HCT116 (cell line): ENCODE measurements around the gene PCDH1. TPM values are rescaled to one million over a fixed set of nuclear protein-coding genes. Genes with fewer than 3 reads are reported as not detected.
"Not testable (repeated sequence)": the region's sequence is repeated elsewhere in the genome, so short reads cannot be mapped to it uniquely, and the experiment has no call there.

ENCODE experiments used
- ATAC-seq: fragments of 200-7000 bp; cut with Tn5 transposase; 2 replicates; pipeline ENCODE4 v1.9.1; 2020; ENCODE audit warnings: mild to moderate bottlenecking, moderate library complexity
- BruUV-seq: library from RNA; stranded (reverse); fragments of 400-500 nt; replicated peaks from 2 replicates; lab custom pipeline; 2021; lab: Mats Ljungman, UMichigan
- CTCF ChIA-PET: fragments of 300-600 bp; sonication (Branson Sonifier 250); formaldehyde crosslinking; loops from one replicate; lab custom pipeline; 2021; ENCODE audit warnings: antibody characterized with exemption; lab: Charles Lee
- POLR2A ChIA-PET: fragments of 300-600, 350-600 bp; sonication (Branson Sonifier 250); formaldehyde crosslinking; loops from one replicate; lab custom pipeline; 2021; ENCODE audit warnings: antibody characterized with exemption; lab: Charles Lee
- RAD21 ChIA-PET, 2 experiments: fragments of 300-600 bp; sonication (Branson Sonifier 250); formaldehyde crosslinking; loops; one replicate each; lab custom pipeline; 2023; ENCODE audit warnings: low total read pairs in 2 of 2; ENCODE audit not compliant: uncharacterized antibody in 2 of 2, unreplicated experiment in 2 of 2, low non-redundant PET in 1 of 2; lab: Charles Lee
- DNase-seq: peaks from one replicate; pipeline ENCODE4 v3.0.0-alpha.2; 2010; ENCODE audit warnings: low read depth, low spot score
- H2AFZ ChIP-seq: fragments of 200-600 bp; shearing (Covaris generic), sonication (generic); 2 replicates; pipeline ENCODE4 v1.6.1; 2017; ENCODE audit warnings: low read depth, mixed run types, mixed read lengths, antibody characterized with exemption, low read length; ENCODE audit not compliant: poor library complexity, severe bottlenecking
- H3K27ac ChIP-seq: 2 replicates; pipeline ENCODE4 v1.5.1; 2012; ENCODE audit warnings: low read depth, low read length
- H3K27me3 ChIP-seq: fragments of 200-600 bp; sonication (generic); 2 replicates; pipeline ENCODE4 v1.6.1; 2016; ENCODE audit warnings: mixed run types, low read length, mixed read lengths; ENCODE audit not compliant: insufficient read depth
- H3K36me3 ChIP-seq, 2 experiments: fragments of 200-500 bp in 1 of 2; fragments of 200-600 bp in 1 of 2; sonication (Bioruptor generic) in 1 of 2; sonication (generic) in 1 of 2; 2 replicates each; pipeline versions ENCODE4 v1.5.1 to v1.6.1; 2014 to 2016; ENCODE audit warnings: low read length in 2 of 2, inconsistent platforms in 1 of 2, mixed read lengths in 1 of 2, mixed run types in 1 of 2; ENCODE audit not compliant: insufficient read depth in 2 of 2, control insufficient read depth in 1 of 2
- H3K4me1 ChIP-seq, 2 experiments: fragments of 200-600 bp in 1 of 2; sonication (generic) in 1 of 2; 2 replicates each; pipeline versions ENCODE4 v1.5.1 to v1.6.1; 2012 to 2017; ENCODE audit warnings: low read length in 2 of 2, inconsistent platforms in 1 of 2, mild to moderate bottlenecking in 1 of 2, mixed read lengths in 1 of 2, mixed run types in 1 of 2, moderate library complexity in 1 of 2; ENCODE audit not compliant: insufficient read depth in 2 of 2, control insufficient read depth in 1 of 2
- H3K4me2 ChIP-seq: fragments of 200-600 bp; sonication (generic); 2 replicates; pipeline ENCODE4 v1.6.1; 2017; ENCODE audit warnings: mixed run types, low read length, mixed read lengths
- H3K4me3 ChIP-seq, 2 experiments: fragments of 200-600 bp in 1 of 2; sonication (generic) in 1 of 2; replicated peaks in 1 of 2; 2 replicates each; pipeline ENCODE4 v1.5.1; 2011 to 2016; ENCODE audit warnings: low read length in 2 of 2, control low read depth in 1 of 2, low read depth in 1 of 2, mild to moderate bottlenecking in 1 of 2, mixed read lengths in 1 of 2, mixed run types in 1 of 2
- H3K79me2 ChIP-seq: fragments of 200-600 bp; sonication (generic); 2 replicates; pipeline ENCODE4 v1.6.1; 2017; ENCODE audit warnings: mild to moderate bottlenecking, mixed run types, low read length, moderate library complexity, mixed read lengths; ENCODE audit not compliant: insufficient read depth
- H3K9ac ChIP-seq: fragments of 200-600 bp; sonication (generic); 2 replicates; pipeline ENCODE4 v1.6.1; 2016; ENCODE audit warnings: low read length, mixed read lengths
- H3K9me2 ChIP-seq: fragments of 200-600 bp; sonication (generic), shearing (Covaris generic); 2 replicates; pipeline ENCODE4 v1.6.1; 2017; ENCODE audit warnings: mixed run types, mild to moderate bottlenecking, moderate library complexity; ENCODE audit not compliant: insufficient read depth
- H3K9me3 ChIP-seq, 2 experiments: fragments of 200-500 bp in 1 of 2; fragments of 200-600 bp in 1 of 2; sonication (Bioruptor generic) in 1 of 2; sonication (generic) in 1 of 2; 2 replicates each; pipeline ENCODE4 v1.6.1; 2014 to 2017; ENCODE audit warnings: low read length in 2 of 2, mixed read lengths in 2 of 2, inconsistent platforms in 1 of 2, low read depth in 1 of 2, mild to moderate bottlenecking in 1 of 2, mixed run types in 1 of 2, moderate library complexity in 1 of 2; ENCODE audit not compliant: control insufficient read depth in 1 of 2, insufficient read depth in 1 of 2
- H4K20me1 ChIP-seq: fragments of 200-600 bp; sonication (generic), shearing (Covaris generic); 2 replicates; pipeline ENCODE4 v1.6.1; 2017; ENCODE audit warnings: mixed run types, mild to moderate bottlenecking, moderate library complexity; ENCODE audit not compliant: insufficient read depth
- CEBPB ChIP-seq: IDR thresholded peaks from 2 replicates; pipeline ENCODE4 v1.6.1; 2012; ENCODE audit warnings: low read depth
- ELF1 ChIP-seq: IDR thresholded peaks from 2 replicates; pipeline ENCODE4 v1.6.1; 2012; ENCODE audit warnings: low read depth, borderline replicate concordance
- MAX ChIP-seq: IDR thresholded peaks from 2 replicates; pipeline ENCODE4 v1.6.1; 2012
- intact Hi-C: fragments of 100-400 bp; cut with micrococcal nuclease; formaldehyde crosslinking; loops from 2 replicates; pipeline ENCODE4 v1.10.0; 2022
- total RNA-seq: library from RNA; stranded (reverse); gene quantifications from one replicate; pipeline ENCODE4 v1.2.1, GENCODE V29; 2021; ENCODE audit not compliant: unreplicated experiment

PCDH1 gene
- total RNA-seq, 1 experiment from 2014 or later, result 24.2 TPM

DNA sequence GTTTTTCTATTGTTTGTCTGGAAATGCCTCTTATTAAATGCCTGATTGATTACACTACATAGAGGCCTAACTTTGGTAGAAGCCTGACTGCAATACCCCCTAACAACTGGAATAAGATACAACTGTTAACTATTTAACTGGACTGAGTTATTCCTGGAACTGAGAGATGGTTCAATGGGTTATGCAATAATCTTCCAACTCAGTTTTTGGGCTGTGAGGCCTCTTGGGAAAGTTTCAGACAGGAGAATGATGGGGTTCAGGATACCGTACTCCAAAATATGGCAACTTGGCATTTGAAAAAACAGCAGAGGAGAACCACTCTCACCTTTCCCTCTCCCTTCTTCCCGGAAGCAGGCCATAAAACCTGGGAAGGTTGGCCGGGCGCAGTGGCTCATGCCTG lies 19.2 kb upstream of the PCDH1 start:
- H3K9ac ChIP-seq, result no peak overlapping the region
- POLR2A ChIA-PET, result no interaction called here
- DNase-seq (no peak), ATAC-seq (no peak)
- no peaks in the 10 kb centered on the region for H3K79me2 ChIP-seq
- H3K36me3 ChIP-seq, result no peaks in the 10 kb centered on the region
- no peaks in the 10 kb centered on the region for H3K4me1 ChIP-seq
- no peaks in the 10 kb centered on the region for H3K27me3 ChIP-seq
- TF ChIP-seq MAX (no peak), ELF1 (no peak), CEBPB (no peak)
- TF ChIP-seq, all 23 proteins: peak for 0
- Histone ChIP-seq H3K4me3 (no peak overlapping the region), H3K27ac (no peak overlapping the region), H3K4me2 (no peak overlapping the region), H2AFZ (no peak overlapping the region), H3K9me3 (no peaks in the 10 kb centered on the region), H4K20me1 (no peaks in the 10 kb centered on the region), H3K9me2 (no peaks in the 10 kb centered on the region)
- ChIA-PET CTCF (no interaction called here), RAD21 (no interaction called here)
- BruUV-seq, result no TSS peak
- intact Hi-C loops, result no loop called here

- H3K9ac ChIP-seq, DNase-seq, H3K79me2 ChIP-seq, H3K36me3 ChIP-seq, H4K20me1 ChIP-seq, H3K9me2 ChIP-seq, H3K4me1 ChIP-seq, H3K27me3 ChIP-seq, H3K4me3 ChIP-seq, intact Hi-C loops, H3K4me2 ChIP-seq, H3K27ac ChIP-seq, H2AFZ ChIP-seq, ATAC-seq, BruUV-seq, H3K9me3 ChIP-seq: not testable (repeated sequence)
- ChIA-PET RAD21 (interaction anchor here (0.7 to 1.9 kb wide), 3 partner anchors 70 to 198 kb away, joined by 3 to 6 read pairs (median 4); no protein-coding TSS in a partner anchor), CTCF (interaction anchor here (0.7 to 2.9 kb wide), 7 partner anchors 9 to 668 kb away, joined by 4 to 34 read pairs (median 7); partner anchors contain the start of gene PCDH1), POLR2A (interaction anchor here (0.7 kb wide), 1 partner anchor 72 kb away, joined by 4 read pairs; no protein-coding TSS in a partner anchor)
These were observed 12.2 kb upstream of the PCDH1 start for GRCh38 chr5:141890429-141890828.
